Heart right ventricle (tissue), 16 donors: ENCODE measurements around the gene DNM3. TPM values are rescaled to one million over a fixed set of nuclear protein-coding genes. Genes with fewer than 3 reads are reported as not detected.
"Not testable (repeated sequence)": the region's sequence is repeated elsewhere in the genome, so short reads cannot be mapped to it uniquely, and the experiment has no call there.

Experiments used
- ATAC-seq, 8 donors: fragments of 200-7000 bp; cut with Tn5 transposase; one replicate each; pipeline ENCODE4 v1.9.1; 2020; ENCODE audit warnings: mild to moderate bottlenecking in 8 of 8, moderate library complexity in 8 of 8, moderate number of reproducible peaks in 1 of 8
- DNase-seq, 2 donors: peaks; one replicate each; pipeline ENCODE4 v3.0.0-alpha.2; 2020
- H3K27ac ChIP-seq, 10 donors: fragments of 200-600 bp; sonication (generic) in 2 of 10; one replicate each; pipeline versions ENCODE4 v1.5.0 to v1.8.0; 2020 to 2022; ENCODE audit warnings: mild to moderate bottlenecking in 3 of 10
- H3K27me3 ChIP-seq, 7 donors: fragments of 200-600 bp; one replicate each; pipeline ENCODE4 v1.8.0; 2021 to 2022; ENCODE audit warnings: mild to moderate bottlenecking in 2 of 7
- H3K36me3 ChIP-seq, 9 donors: fragments of 200-600 bp; sonication (generic) in 1 of 9; one replicate each; pipeline versions ENCODE4 v1.5.0 to v1.8.0; 2020 to 2022; ENCODE audit warnings: mild to moderate bottlenecking in 2 of 9
- H3K4me1 ChIP-seq, 9 donors: fragments of 200-600 bp; sonication (generic) in 1 of 9; one replicate each; pipeline versions ENCODE4 v1.5.0 to v1.8.0; 2020 to 2022; ENCODE audit warnings: mild to moderate bottlenecking in 4 of 9
- H3K4me3 ChIP-seq, 10 donors: fragments of 200-600 bp; sonication (generic) in 2 of 10; one replicate each; pipeline versions ENCODE4 v1.5.0 to v1.8.0; 2020 to 2022; ENCODE audit warnings: mild to moderate bottlenecking in 7 of 10, moderate library complexity in 2 of 10
- H3K9me3 ChIP-seq, 11 donors: fragments of 200-600 bp in 10 of 11; sonication (generic) in 2 of 11; one replicate each; pipeline versions ENCODE4 v1.5.0 to v1.8.0; 2013 to 2022; ENCODE audit warnings: mild to moderate bottlenecking in 2 of 11, control low read depth in 1 of 11, moderate library complexity in 1 of 11
- CTCF ChIP-seq, 9 donors: fragments of 200-600 bp; sonication (generic) in 2 of 9; IDR thresholded peaks; one replicate each; pipeline versions ENCODE4 v1.5.0 to v1.8.0; 2021 to 2022; ENCODE audit warnings: antibody characterized with exemption in 9 of 9, mild to moderate bottlenecking in 5 of 9, moderate library complexity in 1 of 9
- WGBS, 2 donors: extraction: QIAGEN DNeasy Blood & Tissue Kit; methylation state at CpG; one replicate each; pipeline ENCODE4 v1.1.7; 2013; ENCODE audit warnings: inconsistent platforms in 1 of 2; 5-methylcytosine and 5-hydroxymethylcytosine counted together
- intact Hi-C, 10 donors: fragments of 100-400 bp; cut with DNase I; formaldehyde crosslinking; loops; one replicate each; pipeline versions ENCODE4 v1.11.1 to v1.14.2; 2022
- polyA plus RNA-seq, 2 donors: library from polyadenylated mRNA; stranded (reverse); fragments of 200-250 nt; gene quantifications; one replicate each; pipeline ENCODE4 v1.2.3, GENCODE V29; 2013
- total RNA-seq, 10 donors: library from RNA; stranded (reverse); fragmentation: NEBNext Ultra II Directional in 3 of 10; extraction: Animal tissue kit (Norgen Biotek cat#: 25700) in 3 of 10; gene quantifications; one replicate each; pipeline versions ENCODE4 v1.2.1 to v1.2.4, GENCODE V29; 2021 to 2023
- donor health status: Arrhythmogenic right ventricular cardiomyopathy.
- donor health status: ischemic (EF 13 %, LVEDD 7.1; RV severe dilation, severe dysfunction).
- donor health status: healthy with polysubstance abuse.
- donor health status: DM: no; HTN: yes; CAD: no.
- donor health status: DM: no; HTN: no; CAD: no.
- donor health status: ischemic (EF 25% LVEDD 6.9; RV normal size, moderate dysfunction).
- donor health status: ischemic (EF 25% LVEDD 5.7; RV mildly dilated, moderate dysfunction).
- donor health status: healthy.
- donor health status: DM: yes; HTN: yes; CAD: no.
- donor health status: Ischemic cardiomyopathy.
- donor health status: ischemic (EF 35%, LVEDD 5.7; RV mildly dilated, moderate dysfunction).
- donor health status: nonischemic (EF 11% LVEDD 7.7; RV severe dilation, severe dysfunction).
- donor health status: DM: yes; HTN: yes; CAD: no.
- donor health status: PGD.
- donor health status: ischemic (EF 29% LVEDD 5.4; RV normal size, mild dysfunction).
- donor health status: nonischemic (EF 23%, LVEDD 6.1; RV moderate dilation, normal function).

Gene DNM3
- total and polyA plus RNA-seq, 12 donors, result 0.77 to 2.8 (median 2.2) TPM

- peaks cover 0 to 21% (median 9%) of the 10 kb centered on the region in 11 donors for H3K9me3 ChIP-seq
- no peak for TF ChIP-seq CTCF (IDR thresholded peaks at IDR 0.05)
- DNase-seq (no peak), ATAC-seq (no peak)
- H3K27ac ChIP-seq, result no peak overlapping the region
- intact Hi-C loops, result loop anchor here in 4 of 10 donors (10.0 kb wide), 2 partner anchors 398 to 438 kb away; partner anchors contain the start of gene PIGC (in 2 of the 4)
- no peaks in the 10 kb centered on the region for H3K36me3 ChIP-seq
- H3K4me3 ChIP-seq, result no peak overlapping the region
- H3K27me3 ChIP-seq, result no peaks in the 10 kb centered on the region
- H3K4me1 ChIP-seq, result peaks cover 0 to 10% (median 0%) of the 10 kb centered on the region in 9 donors
Observed at GRCh38 chr1:172006660-172007059, 165.4 kb downstream of the DNM3 start.

- DNase-seq, result no peak
- 38 to 92% methylated on average over 1 of the region's 1 CpG for WGBS, 2 donors
- Histone ChIP-seq H3K4me3 (no peak overlapping the region), H3K27me3 (no peaks in the 10 kb centered on the region), H3K27ac (no peak overlapping the region), H3K9me3 (peaks cover 0 to 32% (median 0%) of the 10 kb centered on the region in 11 donors), H3K36me3 (no peaks in the 10 kb centered on the region), H3K4me1 (no peaks in the 10 kb centered on the region)
- TF ChIP-seq CTCF (IDR thresholded peaks at IDR 0.05), result no peak
- ATAC-seq, result no peak
- intact Hi-C loops, result no loop called here
Observed at GRCh38 chr1:172018727-172019311, 177.5 kb downstream of the DNM3 start.

DNA sequence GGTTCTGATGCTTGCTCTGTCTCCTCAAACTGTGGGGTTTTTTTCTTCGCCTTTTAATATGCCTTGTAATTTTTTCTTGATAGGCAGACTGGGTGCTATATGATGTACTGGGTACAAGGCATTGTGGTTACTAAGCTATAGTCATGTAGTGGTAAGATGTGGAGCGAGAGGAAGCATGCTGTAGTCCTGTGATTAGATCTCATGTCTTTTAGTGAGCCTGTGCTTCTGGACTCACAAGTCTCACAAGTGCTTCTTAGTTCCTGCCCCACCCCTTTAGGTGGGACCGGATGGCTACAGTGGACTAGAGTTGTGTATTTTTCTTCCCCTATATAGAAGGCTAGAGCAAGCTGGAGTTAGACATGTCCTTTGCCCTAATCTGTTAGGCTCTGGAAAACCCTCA is 178.7 kb downstream of the DNM3 start:
- no peaks in the 10 kb centered on the region for H3K4me1 ChIP-seq
- intact Hi-C loops, result no loop called here
- TF ChIP-seq CTCF (IDR thresholded peaks at IDR 0.05), result no peak
- no peak for DNase-seq
- H3K27ac ChIP-seq, result no peak overlapping the region
- WGBS, 2 donors, result 90 to 92% methylated on average over 3 of the region's 3 CpGs
- ATAC-seq, result no peak
- no peaks in the 10 kb centered on the region for H3K27me3 ChIP-seq
- peaks cover 0 to 28% (median 0%) of the 10 kb centered on the region in 11 donors for H3K9me3 ChIP-seq
- no peak overlapping the region for H3K4me3 ChIP-seq
- H3K36me3 ChIP-seq, result no peaks in the 10 kb centered on the region

GRCh38 chr1:172024516-172024915 is 183.2 kb downstream of the DNM3 start:
- 88 to 89% methylated on average over 5 of the region's 5 CpGs for WGBS, 2 donors
- Histone ChIP-seq H3K9me3 (no peaks in the 10 kb centered on the region), H3K36me3 (no peaks in the 10 kb centered on the region), H3K4me1 (no peaks in the 10 kb centered on the region), H3K27ac (no peak overlapping the region), H3K27me3 (no peaks in the 10 kb centered on the region), H3K4me3 (no peak overlapping the region)
- DNase-seq, result no peak
- TF ChIP-seq CTCF (IDR thresholded peaks at IDR 0.05), result no peak
- ATAC-seq, result no peak
- intact Hi-C loops, result no loop called here

DNA sequence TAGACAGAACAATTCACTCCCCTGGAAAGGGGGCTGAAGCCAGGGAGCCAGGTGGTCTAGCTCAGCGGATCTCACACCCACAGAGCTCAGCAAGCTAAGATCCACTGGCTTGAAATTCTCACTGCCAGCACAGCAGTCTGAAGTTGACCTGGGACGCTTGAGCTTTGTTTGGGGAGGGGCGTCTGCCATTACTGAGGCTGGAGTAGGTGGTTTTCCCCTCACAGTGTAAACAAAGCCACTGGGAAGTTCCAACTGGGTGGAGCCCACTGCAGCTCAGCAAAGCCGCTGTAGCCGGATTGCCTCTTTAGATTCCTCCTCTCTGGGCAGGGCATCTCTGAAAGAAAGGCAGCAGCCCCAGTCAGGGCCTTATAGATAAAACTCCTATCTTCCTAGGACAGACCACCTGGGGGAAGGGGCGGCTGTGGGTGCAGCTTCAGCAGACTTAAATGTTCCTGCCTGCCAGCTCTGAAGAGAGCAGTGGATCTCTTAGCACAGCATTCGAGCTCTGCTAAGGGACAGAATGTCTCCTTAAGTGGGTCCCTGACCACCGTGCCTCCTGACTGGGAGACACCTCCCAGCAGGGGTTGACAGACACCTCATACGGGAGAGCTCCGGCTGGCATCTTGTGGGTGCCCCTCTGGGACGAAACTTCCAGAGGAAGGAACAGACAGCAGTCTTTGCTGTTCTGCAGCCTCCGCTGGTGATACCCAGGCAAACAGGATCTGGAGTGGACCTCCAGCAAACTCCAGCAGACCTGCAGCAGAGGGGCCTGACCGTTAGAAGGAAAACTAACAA is 183.8 kb downstream of the DNM3 start:
- ATAC-seq, H3K27me3 ChIP-seq, H3K4me3 ChIP-seq, H3K36me3 ChIP-seq, H3K9me3 ChIP-seq, intact Hi-C loops, H3K27ac ChIP-seq, H3K4me1 ChIP-seq, DNase-seq: not testable (repeated sequence)
- 71 to 73% methylated on average over 13 of the region's 13 CpGs for WGBS, 2 donors
